ENCODE measurements around the gene CASK. TPM values are rescaled to one million over a fixed set of nuclear protein-coding genes. Genes with fewer than 3 reads are reported as not detected.

Gene CASK
- total RNA-seq, 4 donors from 2014 or later: 46.9 to 123 (median 78.8) TPM

DNA sequence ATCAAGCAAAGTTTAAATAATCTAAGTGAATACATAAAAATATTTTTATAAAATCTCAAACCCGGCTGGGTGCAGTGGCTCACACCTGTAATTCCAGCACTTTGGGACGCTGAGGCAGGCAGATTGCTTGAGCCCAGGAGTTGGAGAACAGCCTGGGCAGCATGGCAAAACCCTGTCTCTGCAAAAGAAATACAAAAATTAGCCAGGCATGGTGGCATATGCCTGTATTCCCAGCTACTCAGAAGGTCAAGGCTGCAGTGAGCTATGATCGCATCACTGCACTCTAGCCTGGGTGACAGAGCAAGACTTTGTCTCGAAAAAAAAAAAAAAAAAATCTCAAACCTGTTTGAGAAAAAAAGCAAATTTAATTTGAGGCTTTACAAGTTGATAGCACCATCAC is 331.4 kb downstream of the CASK start:
- Histone ChIP-seq H3K27me3 (no peaks in the 10 kb centered on the region), H3K4me1 (no peaks in the 10 kb centered on the region), H3K36me3 (no peaks in the 10 kb centered on the region), H3K9me3 (no peaks in the 10 kb centered on the region), H3K4me3 (no peak overlapping the region), H3K27ac (no peak overlapping the region)
- no peak for DNase-seq
- TF ChIP-seq POLR2A (IDR thresholded peaks at IDR 0.05): no peak
- TF ChIP-seq, protein P1, sequence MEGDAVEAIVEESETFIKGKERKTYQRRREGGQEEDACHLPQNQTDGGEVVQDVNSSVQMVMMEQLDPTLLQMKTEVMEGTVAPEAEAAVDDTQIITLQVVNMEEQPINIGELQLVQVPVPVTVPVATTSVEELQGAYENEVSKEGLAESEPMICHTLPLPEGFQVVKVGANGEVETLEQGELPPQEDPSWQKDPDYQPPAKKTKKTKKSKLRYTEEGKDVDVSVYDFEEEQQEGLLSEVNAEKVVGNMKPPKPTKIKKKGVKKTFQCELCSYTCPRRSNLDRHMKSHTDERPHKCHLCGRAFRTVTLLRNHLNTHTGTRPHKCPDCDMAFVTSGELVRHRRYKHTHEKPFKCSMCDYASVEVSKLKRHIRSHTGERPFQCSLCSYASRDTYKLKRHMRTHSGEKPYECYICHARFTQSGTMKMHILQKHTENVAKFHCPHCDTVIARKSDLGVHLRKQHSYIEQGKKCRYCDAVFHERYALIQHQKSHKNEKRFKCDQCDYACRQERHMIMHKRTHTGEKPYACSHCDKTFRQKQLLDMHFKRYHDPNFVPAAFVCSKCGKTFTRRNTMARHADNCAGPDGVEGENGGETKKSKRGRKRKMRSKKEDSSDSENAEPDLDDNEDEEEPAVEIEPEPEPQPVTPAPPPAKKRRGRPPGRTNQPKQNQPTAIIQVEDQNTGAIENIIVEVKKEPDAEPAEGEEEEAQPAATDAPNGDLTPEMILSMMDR (IDR thresholded peaks at IDR 0.05): no peak

- Histone ChIP-seq H3K4me1 (no peaks in the 10 kb centered on the region), H3K27ac (no peak overlapping the region), H3K9me3 (no peaks in the 10 kb centered on the region), H3K4me3 (no peak overlapping the region), H3K27me3 (no peaks in the 10 kb centered on the region), H3K36me3 (no peaks in the 10 kb centered on the region)
- no peak for DNase-seq
- no peak for TF ChIP-seq POLR2A (IDR thresholded peaks at IDR 0.05)
- TF ChIP-seq, protein P1 (IDR thresholded peaks at IDR 0.05): no peak
Measured at GRCh38 chrX:41590641-41591040, 332.7 kb downstream of the CASK start.

DNA sequence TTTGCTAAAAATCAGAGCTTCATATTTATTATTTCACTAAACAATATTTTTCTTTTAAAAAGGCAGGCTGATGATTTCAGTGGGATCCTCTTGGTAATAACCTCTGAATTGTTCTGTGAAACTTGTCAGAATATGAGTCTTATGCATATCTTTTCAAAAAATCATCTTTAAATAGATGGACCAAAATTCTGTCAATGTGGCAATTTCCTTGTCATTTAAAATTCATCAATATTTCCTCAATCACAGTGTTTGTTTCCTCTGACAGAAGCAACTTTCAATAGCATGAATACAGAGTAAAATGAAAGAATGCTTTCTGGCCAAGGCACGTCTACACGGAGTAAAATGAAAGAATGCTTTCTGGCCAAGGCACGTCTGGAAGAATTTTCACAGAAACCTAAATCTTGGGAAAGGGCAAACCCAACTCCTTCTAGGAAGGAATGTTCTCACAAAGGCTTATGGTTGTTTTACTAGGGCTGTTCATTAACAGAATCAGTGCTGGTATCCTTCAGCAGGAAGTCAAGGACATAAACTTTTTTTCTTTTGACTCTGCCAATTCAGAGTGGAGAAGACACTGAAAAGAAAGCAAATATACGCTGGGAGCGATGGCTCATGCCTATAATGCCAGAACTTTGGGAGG is 333.6 kb downstream of the CASK start:
- Histone ChIP-seq H3K4me1 (no peaks in the 10 kb centered on the region), H3K9me3 (no peaks in the 10 kb centered on the region), H3K36me3 (no peaks in the 10 kb centered on the region), H3K4me3 (no peak overlapping the region), H3K27me3 (no peaks in the 10 kb centered on the region), H3K27ac (no peak overlapping the region)
- TF ChIP-seq POLR2A (IDR thresholded peaks at IDR 0.05): no peak
- TF ChIP-seq, protein P1 (IDR thresholded peaks at IDR 0.05): no peak
- no peak for DNase-seq

DNA sequence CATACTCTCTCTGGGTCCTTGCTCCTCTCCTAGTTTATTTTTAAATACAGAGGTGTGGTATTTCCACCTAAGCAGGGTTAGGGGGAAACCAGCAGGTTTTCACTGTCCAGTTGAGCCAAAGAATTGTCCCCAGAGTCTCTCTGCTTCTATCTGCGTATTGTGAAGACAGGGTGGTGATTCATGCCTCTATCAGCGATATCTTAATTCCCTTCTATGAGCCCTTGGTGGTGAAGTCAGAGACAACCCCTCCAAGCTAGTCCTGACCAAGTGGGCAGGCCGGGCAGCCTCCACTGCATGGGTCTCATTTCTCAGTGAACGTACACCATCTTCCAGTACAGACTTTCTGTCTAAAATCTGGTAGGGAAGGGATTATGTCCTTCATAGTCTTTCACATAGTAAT is 335.1 kb downstream of the CASK start:
- Histone ChIP-seq H3K36me3 (no peaks in the 10 kb centered on the region), H3K27ac (no peak overlapping the region), H3K4me1 (no peaks in the 10 kb centered on the region), H3K9me3 (no peaks in the 10 kb centered on the region), H3K27me3 (no peaks in the 10 kb centered on the region), H3K4me3 (no peak overlapping the region)
- no peak for DNase-seq
- TF ChIP-seq POLR2A (IDR thresholded peaks at IDR 0.05): no peak
- TF ChIP-seq, protein P1 (IDR thresholded peaks at IDR 0.05): no peak

- TF ChIP-seq, protein P1 (IDR thresholded peaks at IDR 0.05): no peak
- no peak for DNase-seq
- no peaks in the 10 kb centered on the region for H3K4me1 ChIP-seq
- H3K27me3 ChIP-seq: no peaks in the 10 kb centered on the region
- no peak overlapping the region for H3K4me3 ChIP-seq
- H3K27ac ChIP-seq: no peak overlapping the region
- H3K9me3 ChIP-seq: no peaks in the 10 kb centered on the region
- H3K36me3 ChIP-seq: peaks cover 0 to 6% (median 0%) of the 10 kb centered on the region in 3 donors
Measured at GRCh38 chrX:41580423-41581064, 342.8 kb downstream of the CASK start.

Data from Peyer's patch (tissue), 4 donors.